Hematopoietic multipotent progenitor cell (in vitro differentiated cells): Measurements from ENCODE around the gene SLC39A11. TPM values are rescaled to one million over a fixed set of nuclear protein-coding genes. Genes with fewer than 3 reads are reported as not detected.

Experiments used
- DNase-seq, 3 donors: peaks; one replicate each; pipeline ENCODE4 v3.0.0-alpha.2; 2011 to 2015; ENCODE audit warnings: low read depth in 2 of 3, low spot score in 2 of 3
- total RNA-seq: library from RNA; depleted of rRNA; stranded (reverse); fragments of >200 nt; gene quantifications from one replicate; pipeline ENCODE4 v1.2.3, GENCODE V29; 2012

SLC39A11 gene
- total RNA-seq, 1 donor, result 26.4 TPM

DNA sequence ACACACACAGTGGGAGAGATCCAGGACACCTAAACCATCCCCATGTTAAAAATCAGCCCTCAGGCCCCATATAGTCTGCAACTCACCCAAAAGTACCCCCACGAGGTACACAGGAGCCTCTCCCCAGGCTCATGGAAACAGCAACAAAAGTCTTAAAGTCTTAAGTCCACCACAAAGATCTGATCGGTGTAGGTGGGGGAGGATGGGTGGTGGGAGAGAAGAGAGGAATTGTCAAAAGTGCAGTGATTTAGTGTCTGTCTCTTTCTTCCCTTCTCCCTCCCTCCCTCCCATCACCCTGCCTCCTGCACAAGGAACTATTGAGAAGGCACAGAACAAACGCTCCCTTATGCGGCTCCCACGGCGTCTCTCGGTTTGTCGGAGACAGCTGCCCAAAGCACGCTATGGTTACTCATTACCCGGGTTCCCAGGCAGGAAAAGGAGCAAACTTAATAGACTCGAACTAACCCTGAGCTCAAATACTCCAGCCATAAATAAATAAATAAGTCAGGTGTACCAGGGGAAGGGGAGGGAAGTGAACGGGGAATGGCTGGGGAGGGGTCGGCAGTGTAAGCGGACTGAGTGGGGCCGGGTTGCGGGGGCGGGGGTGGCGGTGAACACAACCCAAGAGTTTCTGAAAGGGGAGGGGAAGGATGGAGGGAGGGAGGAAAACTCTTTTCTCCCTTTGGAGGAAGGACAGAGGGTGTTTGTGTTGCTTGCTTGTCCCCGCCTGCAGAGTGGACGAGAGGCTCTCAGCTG lies 477.4 kb downstream of the SLC39A11 start:
- no peak for DNase-seq

DNA sequence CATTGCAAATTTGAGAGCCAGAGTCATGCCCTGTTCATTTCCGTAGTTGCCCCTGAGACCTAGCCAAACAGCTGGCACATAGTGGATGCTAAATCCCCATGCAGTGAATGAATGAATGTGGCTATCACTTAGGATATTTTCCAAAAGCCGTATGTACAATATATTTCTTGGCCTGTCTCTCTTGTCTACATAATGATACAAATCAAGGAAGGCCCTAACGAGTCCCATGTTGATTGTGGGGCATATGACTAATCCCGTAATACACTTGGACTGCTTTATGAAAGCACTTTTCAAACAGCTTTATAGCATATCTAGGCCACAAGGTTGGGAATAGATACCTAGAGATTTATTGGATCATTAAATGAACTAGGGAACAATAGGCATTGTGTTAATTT lies 478.0 kb downstream of the SLC39A11 start:
- DNase-seq, result no peak

DNA sequence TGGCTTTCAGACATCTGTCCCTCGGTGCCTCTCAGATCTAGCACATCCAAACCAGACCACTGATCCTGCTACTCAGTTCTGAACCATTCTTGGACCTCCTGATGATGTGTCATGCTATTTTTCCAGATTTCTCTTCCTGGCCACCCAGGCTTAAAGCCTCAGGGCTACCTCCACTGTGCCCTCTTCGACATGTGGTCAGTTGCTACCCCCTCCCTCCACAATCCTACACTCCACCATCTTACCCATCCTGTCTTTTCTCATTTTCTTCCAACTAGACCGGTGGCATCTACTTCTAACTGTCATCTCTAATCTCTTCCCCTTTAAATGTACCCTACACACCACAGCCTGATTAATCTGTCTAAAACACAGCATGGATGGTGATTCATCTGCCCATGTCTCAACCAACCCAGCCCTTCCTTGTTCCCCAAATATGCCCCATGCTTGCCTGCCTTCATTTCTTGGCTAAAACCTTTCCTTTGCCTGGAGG lies 478.6 kb downstream of the SLC39A11 start:
- DNase-seq, result peak in 1 of 3 donors; percentile 40

GRCh38 chr17:72613396-72613795 lies 479.1 kb downstream of the SLC39A11 start:
- DNase-seq, result no peak

DNA sequence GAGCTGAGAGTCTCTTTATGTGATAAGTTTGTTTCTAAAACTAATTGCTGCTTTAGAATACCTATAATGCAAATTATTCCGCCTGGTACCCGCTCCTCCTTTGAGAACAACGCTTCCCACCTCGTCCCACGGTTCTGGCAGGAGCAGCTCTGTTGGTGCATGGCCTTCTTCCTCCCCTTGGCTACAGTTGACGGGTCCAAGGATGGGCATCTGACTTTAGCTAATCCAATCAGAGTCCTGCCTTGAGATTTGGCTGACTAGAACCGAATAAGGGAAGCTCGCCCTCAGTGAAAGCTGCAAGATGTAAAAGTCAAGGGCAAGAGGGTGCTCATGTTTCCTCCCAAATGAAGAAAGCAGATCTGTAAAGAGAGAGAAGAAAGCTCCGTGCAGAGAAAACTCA lies 481.3 kb downstream of the SLC39A11 start:
- DNase-seq, result no peak

- no peak for DNase-seq
Measured at GRCh38 chr17:72609501-72609900, 483.0 kb downstream of the SLC39A11 start.

DNA sequence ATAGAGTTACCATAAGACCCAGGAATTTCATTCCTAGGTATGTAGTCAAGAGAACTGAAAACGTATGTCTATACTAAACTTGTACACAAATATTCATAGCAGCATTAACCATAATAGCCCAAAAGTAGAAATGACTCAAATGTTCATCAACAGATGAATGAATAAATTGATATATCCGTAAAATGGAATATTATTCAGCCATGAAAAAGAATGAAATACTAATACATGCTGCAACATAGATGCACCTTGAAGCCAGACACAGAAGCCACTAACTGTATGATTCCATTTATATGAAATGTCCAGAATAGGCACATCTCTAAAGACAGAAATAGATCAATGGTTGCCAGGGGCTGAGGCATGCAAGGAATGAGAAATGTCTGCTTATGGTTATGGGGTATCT lies 484.1 kb downstream of the SLC39A11 start:
- DNase-seq, result no peak

DNA sequence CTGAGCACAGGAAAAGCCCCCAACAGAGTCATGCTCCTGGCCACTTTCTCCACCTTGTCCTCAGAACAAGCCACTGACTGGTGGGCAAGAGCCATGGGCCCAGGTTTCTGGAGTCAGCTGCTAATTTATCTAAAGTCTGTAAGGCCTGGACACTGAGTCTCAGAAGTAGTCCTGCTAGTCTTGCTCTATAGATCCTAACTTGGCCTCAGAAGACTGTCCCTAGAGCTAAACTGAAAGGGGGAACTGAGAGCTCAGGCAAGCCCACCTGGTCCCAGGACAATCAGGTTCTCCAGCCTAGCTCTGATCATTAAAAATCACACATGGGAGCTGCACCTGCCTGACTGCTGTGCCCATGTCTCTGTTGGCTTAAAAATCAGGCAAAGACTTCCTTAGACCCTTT lies 485.8 kb downstream of the SLC39A11 start:
- no peak for DNase-seq

- no peak for DNase-seq
Measured at GRCh38 chr17:72605543-72605942, 486.9 kb downstream of the SLC39A11 start.

DNA sequence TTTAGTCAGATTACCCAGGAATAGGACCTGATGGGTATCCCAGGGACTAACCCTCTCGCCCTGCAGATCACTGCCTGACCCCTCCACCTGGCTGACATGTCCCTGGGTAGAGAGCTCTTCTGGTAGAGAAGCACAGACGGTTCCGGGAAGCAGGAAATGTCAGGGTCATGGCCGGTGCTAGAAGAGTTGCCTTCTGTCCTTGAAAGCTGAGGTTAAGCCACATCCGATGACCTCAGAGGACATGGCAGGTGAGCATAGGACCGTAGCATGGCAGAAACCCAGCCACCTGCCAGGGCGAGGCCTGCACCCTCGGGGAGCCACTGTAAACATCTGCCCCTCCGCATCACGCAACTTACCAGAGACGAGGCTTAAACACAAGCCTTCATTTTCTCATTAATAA lies 488.0 kb downstream of the SLC39A11 start:
- no peak for DNase-seq

DNA sequence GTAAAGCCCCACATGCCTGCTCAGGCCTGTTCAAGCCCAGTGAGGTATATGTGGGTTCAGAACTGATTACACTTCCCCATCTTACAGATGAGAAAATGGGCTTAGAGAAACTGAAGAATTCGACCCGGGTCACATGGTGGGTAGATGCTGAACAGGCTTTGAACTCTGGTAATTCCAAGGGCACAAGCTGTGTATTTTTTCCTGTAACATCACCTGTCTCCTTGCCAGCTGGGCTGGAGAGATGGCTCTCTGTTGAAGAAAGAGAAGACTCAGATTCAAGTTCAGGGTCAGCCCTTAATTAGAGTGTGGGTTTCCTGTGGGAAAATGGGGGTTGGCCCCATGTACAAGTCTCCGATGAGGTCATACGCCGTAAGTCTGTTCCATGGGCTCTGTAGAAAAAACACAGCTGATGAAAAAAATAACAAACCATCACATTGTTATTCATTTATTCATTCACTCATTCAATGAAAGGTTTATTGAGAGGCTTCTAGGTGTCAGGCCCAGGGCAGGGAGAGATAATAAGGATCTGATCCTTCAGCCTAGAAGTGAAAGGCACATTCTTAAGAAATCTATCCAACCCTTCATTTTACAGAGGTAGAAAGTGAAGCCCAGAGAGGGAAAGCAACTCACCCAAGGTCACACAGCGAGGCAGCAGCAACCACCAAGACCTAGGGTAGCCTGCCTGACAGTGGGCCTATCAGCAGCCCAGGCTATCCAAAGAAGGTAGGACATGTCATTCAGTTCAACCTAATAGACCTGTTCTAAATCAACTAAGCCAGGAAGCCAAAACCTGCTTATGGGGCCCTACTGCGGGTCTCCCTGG lies 488.9 kb downstream of the SLC39A11 start:
- DNase-seq, result no peak

DNA sequence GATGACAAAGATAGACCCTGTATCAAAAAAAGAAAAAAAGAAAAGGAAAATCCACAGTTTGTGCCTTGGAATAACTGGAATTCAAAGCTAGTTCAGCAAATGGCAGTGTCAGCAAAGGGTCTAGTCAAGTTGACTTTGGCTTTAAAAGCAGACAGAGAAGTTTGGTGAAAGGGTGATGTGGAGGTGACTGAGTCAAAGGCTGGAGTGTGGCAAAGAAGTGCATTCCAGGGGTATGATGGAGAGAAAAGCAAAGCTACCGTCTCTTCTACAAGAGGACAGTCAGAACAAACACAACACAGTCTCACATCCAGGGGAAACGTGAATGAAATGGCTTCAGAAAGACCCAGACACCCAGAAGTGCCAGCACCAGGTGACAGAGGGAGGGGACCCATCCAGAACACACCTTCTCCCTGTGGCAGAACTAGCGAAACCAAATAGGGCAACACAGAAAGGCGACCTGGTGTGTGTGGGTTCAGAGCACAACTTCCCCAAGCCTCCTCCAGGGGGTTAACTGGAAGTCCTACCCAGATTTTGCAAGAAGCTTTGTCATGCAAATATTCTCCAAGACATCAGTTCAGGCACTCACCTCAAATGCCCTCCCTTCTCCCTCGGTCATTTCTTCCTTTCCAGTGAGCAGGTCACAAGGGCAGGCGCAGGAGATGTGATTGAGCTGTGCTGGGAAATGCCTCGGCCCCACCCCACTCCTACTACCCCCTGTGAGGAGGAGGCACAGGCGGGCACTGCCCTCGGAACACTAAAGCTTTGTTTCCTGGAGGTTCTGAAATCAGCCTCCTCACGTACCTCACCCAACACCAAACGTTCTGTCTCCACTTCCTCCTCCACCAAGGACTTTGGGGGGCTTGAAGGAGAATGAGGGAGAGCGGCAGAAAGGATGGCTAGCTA lies 489.7 kb downstream of the SLC39A11 start:
- DNase-seq, result peak in 1 of 3 donors; percentile 19

DNA sequence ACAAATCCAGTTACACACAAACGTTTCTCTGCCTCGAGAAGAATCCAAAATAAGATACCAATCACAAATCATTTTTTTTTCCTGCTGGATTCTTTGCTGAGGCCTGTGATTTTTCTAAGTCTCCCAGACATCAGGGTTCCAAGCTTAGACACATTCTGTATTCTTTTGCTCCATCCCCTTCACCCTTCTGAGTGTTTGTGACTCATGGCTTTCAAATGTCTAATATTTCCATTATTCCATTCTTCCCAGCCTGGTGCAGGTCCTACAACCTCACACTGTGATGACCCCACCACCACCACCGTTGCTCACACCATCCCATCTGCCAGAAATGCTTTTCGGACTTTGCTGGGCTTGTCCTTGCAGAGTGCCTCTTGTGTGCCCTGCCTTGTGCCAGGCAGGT lies 491.6 kb downstream of the SLC39A11 start:
- DNase-seq, result no peak

- no peak for DNase-seq
Measured at GRCh38 chr17:72599891-72600290, 492.6 kb downstream of the SLC39A11 start.

- DNase-seq, result no peak
Measured at GRCh38 chr17:72598695-72599094, 493.8 kb downstream of the SLC39A11 start.

DNA sequence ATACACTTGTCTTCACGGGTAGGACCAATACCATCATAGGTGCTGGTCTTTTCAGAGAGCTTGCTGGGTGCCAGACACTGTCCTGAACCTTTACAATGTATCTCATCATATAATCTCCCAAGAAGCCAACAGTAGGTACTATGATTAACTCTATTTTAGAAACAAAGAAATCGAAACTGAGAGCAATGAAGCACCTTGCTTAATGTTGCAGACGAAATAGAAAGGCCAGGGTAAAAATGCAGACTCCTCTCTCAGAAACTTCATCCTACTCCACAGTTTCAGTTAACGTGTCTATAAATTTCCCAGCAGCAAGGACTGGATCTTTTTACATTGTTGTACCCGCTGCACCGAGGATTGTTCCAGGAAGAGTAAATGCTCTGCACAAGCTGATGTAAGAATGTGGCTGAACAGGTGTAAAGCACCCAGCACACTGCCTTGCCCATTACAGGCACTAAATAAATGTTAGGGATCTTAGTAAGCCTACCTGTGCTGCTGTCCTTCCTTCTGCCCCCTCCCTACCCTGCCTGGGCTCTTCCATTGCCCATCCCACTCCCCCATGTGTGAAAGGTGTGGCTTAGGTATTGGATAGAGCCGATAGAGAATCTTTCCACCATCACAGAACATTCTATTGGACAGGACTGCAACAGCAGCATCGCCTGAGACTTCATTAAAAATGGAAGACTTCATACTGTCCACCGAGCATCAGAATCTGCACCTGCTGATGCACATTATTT lies 495.0 kb downstream of the SLC39A11 start:
- no peak for DNase-seq
